OCI-LY7 (cell line): ENCODE results near the gene FAM72A. TPM values are rescaled to one million over a fixed set of nuclear protein-coding genes. Genes with fewer than 3 reads are reported as not detected.

Experiments
- BruUV-seq: library from RNA; stranded (reverse); fragments of 400-500 nt; replicated peaks from 2 replicates; lab custom pipeline; 2021; lab: Mats Ljungman, UMichigan
- CTCF ChIA-PET: fragments of 300-600 bp; sonication (Branson Sonifier 250); formaldehyde crosslinking; loops from one replicate; lab custom pipeline; 2022; ENCODE audit warnings: antibody characterized with exemption; ENCODE audit not compliant: unreplicated experiment; lab: Charles Lee
- POLR2A ChIA-PET: fragments of 300-600 bp; sonication (Branson Sonifier 250); formaldehyde crosslinking; loops from one replicate; lab custom pipeline; 2022; ENCODE audit warnings: antibody characterized with exemption; lab: Charles Lee
- DNase-seq: peaks from one replicate; pipeline ENCODE4 v3.0.0-alpha.2; 2015; ENCODE audit warnings: low spot score
- H2AFZ ChIP-seq: fragments of 200-600 bp; sonication (generic), shearing (Covaris generic); 2 replicates; pipeline ENCODE4 v1.6.1; 2014; ENCODE audit warnings: mild to moderate bottlenecking, antibody characterized with exemption, low read length, moderate library complexity
- H3K27ac ChIP-seq: fragments of 200-600 bp; sonication (generic); 2 replicates; pipeline ENCODE4 v1.5.1; 2014; ENCODE audit warnings: mixed run types, low read depth, mild to moderate bottlenecking, moderate library complexity, low read length, inconsistent platforms; ENCODE audit not compliant: poor library complexity, severe bottlenecking
- H3K36me3 ChIP-seq: fragments of 200-600 bp; sonication (generic); 2 replicates; pipeline ENCODE4 v1.6.1; 2014; ENCODE audit warnings: mild to moderate bottlenecking, antibody characterized with exemption, low read length, moderate library complexity, mixed read lengths; ENCODE audit not compliant: insufficient read depth
- H3K4me1 ChIP-seq: fragments of 200-600 bp; sonication (generic); 2 replicates; pipeline ENCODE4 v1.5.1; 2014; ENCODE audit warnings: mild to moderate bottlenecking, low read length; ENCODE audit not compliant: insufficient read depth, poor library complexity, severe bottlenecking
- H3K4me2 ChIP-seq: fragments of 200-600 bp; sonication (generic); 2 replicates; pipeline ENCODE4 v1.6.1; 2014; ENCODE audit warnings: mild to moderate bottlenecking, low read length
- H3K4me3 ChIP-seq: fragments of 200-600 bp; sonication (generic); 2 replicates; pipeline ENCODE4 v1.5.1; 2014; ENCODE audit warnings: mild to moderate bottlenecking, low read depth, low read length; ENCODE audit not compliant: poor library complexity, severe bottlenecking
- H3K79me2 ChIP-seq: fragments of 200-600 bp; sonication (generic); 2 replicates; pipeline ENCODE4 v1.6.1; 2016; ENCODE audit warnings: low read depth, mild to moderate bottlenecking, low read length, moderate library complexity, mixed read lengths; ENCODE audit not compliant: insufficient read depth
- H3K9me2 ChIP-seq: fragments of 200-600 bp; sonication (generic); 2 replicates; pipeline ENCODE4 v1.6.1; 2016; ENCODE audit warnings: mild to moderate bottlenecking, low read length, mixed read lengths; ENCODE audit not compliant: insufficient read depth
- H3K9me3 ChIP-seq: fragments of 200-600 bp; sonication (generic); 2 replicates; pipeline ENCODE4 v1.6.1; 2014; ENCODE audit warnings: mild to moderate bottlenecking, mixed run types, low read length, mixed read lengths
- H4K20me1 ChIP-seq: fragments of 200-600 bp; sonication (generic); 2 replicates; pipeline ENCODE4 v1.6.1; 2014; ENCODE audit warnings: mild to moderate bottlenecking, antibody characterized with exemption, low read length, moderate library complexity, mixed read lengths; ENCODE audit not compliant: insufficient read depth
- CTCF ChIP-seq: fragments of 200-600 bp; sonication (generic); conservative IDR thresholded peaks from 2 replicates; pipeline ENCODE4 v1.5.1; 2014; ENCODE audit warnings: mild to moderate bottlenecking, antibody characterized with exemption, low read length, moderate library complexity, mixed read lengths
- EZH2phosphoT487 ChIP-seq: fragments of 200-600 bp; sonication (generic); IDR thresholded peaks from 2 replicates; pipeline ENCODE4 v1.6.1; 2018; ENCODE audit warnings: low read depth, borderline replicate concordance, mild to moderate bottlenecking, mixed run types, antibody characterized with exemption, low read length, moderate library complexity, mixed read lengths
- intact Hi-C: fragments of 100-400 bp; cut with micrococcal nuclease; formaldehyde crosslinking; loops from one replicate; pipeline ENCODE4 v1.10.0; 2022; ENCODE audit not compliant: unreplicated experiment
- total RNA-seq, 2 experiments: library from RNA; depleted of rRNA in 1 of 2; stranded (reverse); fragments of >200 nt in 1 of 2; shearing (Covaris generic) in 1 of 2; gene quantifications; 2 replicates each; pipeline ENCODE4 v1.2.3, GENCODE V29; 2014 to 2022

The FAM72A gene
- total RNA-seq, 2 experiments from 2014 or later: 35.0 to 60.1 TPM

- Histone ChIP-seq H3K27ac (no peak overlapping the region), H3K36me3 (no peaks in the 10 kb centered on the region), H3K79me2 (no peaks in the 10 kb centered on the region), H3K9me3 (no peaks in the 10 kb centered on the region), H3K4me3 (no peak overlapping the region), H3K4me1 (no peaks in the 10 kb centered on the region), H2AFZ (no peak overlapping the region), H3K4me2 (no peak overlapping the region), H4K20me1 (no peaks in the 10 kb centered on the region), H3K9me2 (no peaks in the 10 kb centered on the region)
- ChIA-PET POLR2A (interaction anchor here (1.1 kb wide), 1 partner anchor 9 kb away, joined by 3 read pairs; no protein-coding TSS in a partner anchor), CTCF (no interaction called here)
- DNase-seq: no peak
- TF ChIP-seq CTCF (no peak), EZH2phosphoT487 (no peak)
- BruUV-seq: no TSS peak
- intact Hi-C loops: no loop called here
Measured at GRCh38 chr1:206142770-206143169, 59.9 kb downstream of the FAM72A start.

GRCh38 chr1:206142011-206142410 is 60.6 kb downstream of the FAM72A start:
- BruUV-seq: no TSS peak
- POLR2A ChIA-PET: interaction anchor here (0.8 to 1.1 kb wide), 2 partner anchors 8 to 84 kb away, joined by 3 read pairs; no protein-coding TSS in a partner anchor
- no peaks in the 10 kb centered on the region for H3K4me1 ChIP-seq
- intact Hi-C loops: no loop called here
- H3K9me2 ChIP-seq: no peaks in the 10 kb centered on the region
- H2AFZ ChIP-seq: no peak overlapping the region
- H3K79me2 ChIP-seq: no peaks in the 10 kb centered on the region
- no peak overlapping the region for H3K4me2 ChIP-seq
- no peak overlapping the region for H3K27ac ChIP-seq
- TF ChIP-seq CTCF (no peak), EZH2phosphoT487 (no peak)
- no peaks in the 10 kb centered on the region for H3K9me3 ChIP-seq
- CTCF ChIA-PET: no interaction called here
- H4K20me1 ChIP-seq: no peaks in the 10 kb centered on the region
- no peaks in the 10 kb centered on the region for H3K36me3 ChIP-seq
- H3K4me3 ChIP-seq: no peak overlapping the region
- no peak for DNase-seq

- Histone ChIP-seq H3K36me3 (no peaks in the 10 kb centered on the region), H3K4me3 (no peak overlapping the region), H4K20me1 (no peaks in the 10 kb centered on the region), H3K79me2 (no peaks in the 10 kb centered on the region), H3K27ac (no peak overlapping the region), H3K9me2 (no peaks in the 10 kb centered on the region), H3K4me1 (no peaks in the 10 kb centered on the region), H3K4me2 (no peak overlapping the region), H2AFZ (no peak overlapping the region), H3K9me3 (no peaks in the 10 kb centered on the region)
- intact Hi-C loops: no loop called here
- CTCF ChIA-PET: no interaction called here
- no TSS peak for BruUV-seq
- DNase-seq: no peak
- TF ChIP-seq EZH2phosphoT487: no peak
- POLR2A ChIA-PET: no interaction called here
Measured at GRCh38 chr1:206136241-206136640, 66.4 kb downstream of the FAM72A start.

Other genes with a start within 250 kb of the FAM72A start
- not detected in 2 replicates for gene RAB7B, start 199.4 kb downstream of the FAM72A start, total RNA-seq (2014; rRNA removed; shearing (Covaris generic))
- not detected in 2 replicates for gene RAB7B, start 199.4 kb downstream of the FAM72A start, total RNA-seq (2022)
- not detected in 2 replicates for gene CTSE, start 178.9 kb downstream of the FAM72A start, total RNA-seq (2014; rRNA removed; shearing (Covaris generic))
- gene CTSE, start 178.9 kb downstream of the FAM72A start, total RNA-seq (2022): not detected in 2 replicates
- 5.0 and 6.4 TPM in 2 replicates for gene RHEX, start 149.7 kb downstream of the FAM72A start, total RNA-seq (2014; rRNA removed; shearing (Covaris generic))
- gene RHEX, start 149.7 kb downstream of the FAM72A start, total RNA-seq (2022): 9.9 and 10.0 TPM in 2 replicates
- not detected in 2 replicates for gene AVPR1B, start 85.5 kb downstream of the FAM72A start, total RNA-seq (2014; rRNA removed; shearing (Covaris generic))
- not detected in 2 replicates for gene AVPR1B, start 85.5 kb downstream of the FAM72A start, total RNA-seq (2022)
- gene SRGAP2, start 702 bp upstream of the FAM72A start, total RNA-seq (2014; rRNA removed; shearing (Covaris generic)): 58.3 and 65.1 TPM in 2 replicates
- 82.5 and 90.1 TPM in 2 replicates for gene SRGAP2, start 702 bp upstream of the FAM72A start, total RNA-seq (2022)